Measurements from ENCODE around the gene PIP.
"Not testable (repeated sequence)": the region's sequence is repeated elsewhere in the genome, so short reads cannot be mapped to it uniquely, and the experiment has no call there.

The PIP gene

DNA sequence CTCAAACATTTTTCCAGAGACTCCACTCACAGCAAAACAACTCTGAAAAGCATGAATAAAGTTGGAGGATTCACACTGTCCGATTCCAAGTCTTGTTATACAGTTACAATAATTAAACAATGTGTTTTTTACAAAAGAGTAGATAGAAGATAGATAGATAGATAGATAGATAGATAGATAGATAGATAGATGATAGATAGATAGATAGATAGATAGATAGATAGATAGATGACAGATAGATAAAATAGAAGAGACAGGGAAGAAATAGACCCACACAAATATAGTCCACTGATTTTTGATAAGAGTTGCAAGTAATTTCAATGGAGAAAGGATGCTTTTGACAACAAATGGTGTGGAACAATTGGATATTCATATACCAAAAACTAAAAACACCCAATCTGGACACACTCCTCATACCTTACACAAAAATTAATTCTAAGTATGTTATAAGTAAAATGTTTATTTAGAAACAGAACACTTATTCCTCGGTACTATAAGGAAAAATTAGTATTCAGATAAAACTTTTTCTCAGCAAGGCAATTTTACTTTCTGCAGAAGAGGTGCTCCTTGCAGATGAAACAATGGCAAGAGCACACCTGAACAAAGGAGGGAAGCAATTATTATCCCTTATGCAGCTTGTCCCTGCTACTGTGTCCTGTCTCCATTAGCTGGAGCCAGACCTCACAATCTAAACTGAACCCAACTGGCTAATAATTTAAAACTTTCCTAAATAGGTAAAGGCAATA lies 45.7 kb downstream of the PIP start:
- no peak for DNase-seq (ENCODE audit: low spot score)

DNA sequence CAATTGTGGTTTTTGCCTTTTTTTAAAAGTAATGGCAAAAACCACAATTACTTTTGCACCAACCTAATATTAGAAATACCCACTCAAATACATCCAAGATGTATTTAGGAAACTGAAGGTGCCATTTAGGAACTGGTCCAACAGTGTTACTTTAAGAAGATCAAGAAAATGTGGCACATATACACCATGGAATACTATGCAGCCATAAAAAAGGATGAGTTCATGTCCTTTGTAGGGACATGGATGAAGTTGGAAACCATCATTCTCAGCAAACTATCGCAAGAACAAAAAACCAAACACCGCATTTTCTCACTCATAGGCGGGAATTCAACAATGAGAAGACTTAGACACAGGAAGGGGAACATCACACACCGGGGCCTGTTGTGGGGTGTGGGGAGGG lies 48.9 kb downstream of the PIP start:
- not testable (repeated sequence) for DNase-seq (ENCODE audit: low spot score)

DNA sequence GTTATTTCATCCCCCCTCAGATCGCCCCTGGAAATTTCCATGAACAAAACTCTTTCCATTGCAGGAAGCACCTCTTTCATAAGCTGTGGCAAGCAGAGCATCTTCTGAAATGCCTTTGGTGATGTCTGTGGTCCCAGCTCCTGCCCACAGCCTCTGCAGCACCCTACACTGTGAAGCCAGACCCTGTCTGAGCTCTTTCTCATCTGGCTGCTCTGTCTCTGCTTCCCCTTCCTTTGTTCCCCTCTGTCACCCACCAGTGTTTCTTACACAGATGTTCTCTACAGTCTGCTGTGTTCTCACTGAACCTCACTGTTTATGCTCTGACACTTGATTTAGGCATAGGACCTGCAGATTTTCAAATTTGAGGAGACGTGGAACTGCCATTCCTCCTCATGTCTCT lies 49.5 kb downstream of the PIP start:
- DNase-seq (ENCODE audit: low spot score) = peak; percentile 55

DNA sequence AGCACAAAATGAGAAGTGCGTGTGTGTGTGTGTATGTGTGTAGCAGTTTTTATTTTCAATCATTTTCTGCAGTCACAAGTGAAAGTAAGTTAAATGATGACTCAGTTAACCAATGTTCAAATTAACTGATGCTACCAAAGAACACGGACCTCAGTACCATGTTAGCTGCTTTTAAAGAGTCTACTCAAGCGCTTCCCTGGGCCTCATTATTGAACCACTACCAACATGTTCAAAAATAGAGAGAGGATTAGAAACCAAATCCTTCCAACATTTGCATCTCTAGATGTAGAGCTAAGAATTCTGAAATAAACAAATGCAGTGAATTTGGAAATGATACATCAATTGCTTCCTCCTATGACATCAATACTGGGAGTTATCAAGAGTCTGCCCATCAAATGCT lies 51.1 kb downstream of the PIP start, which contains the start of gene TAS2R39:
TSS of gene TAS2R39 (plus strand) at position 396 of the 400 bp plus-strand sequence. CDS start at position 396, 0 bp downstream.
- peak; percentile 11 for DNase-seq (ENCODE audit: low spot score)

DNA sequence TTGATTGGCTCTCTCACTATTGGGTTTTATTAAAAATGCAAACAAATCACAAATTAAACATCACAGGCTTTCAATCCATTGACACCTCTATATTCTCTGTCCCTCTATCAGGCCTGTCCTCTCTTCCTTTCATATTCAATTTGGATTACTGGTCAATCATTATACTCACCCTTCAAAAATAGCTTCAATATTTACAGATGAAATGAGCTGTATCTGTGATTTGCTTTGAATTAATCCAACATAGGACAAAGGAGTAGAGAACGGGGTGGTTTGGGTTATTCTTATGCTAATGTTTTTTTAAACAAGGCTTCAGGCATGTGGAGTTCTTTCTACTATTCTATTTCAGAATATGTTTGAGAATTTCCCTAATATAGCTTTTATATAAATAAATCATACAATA lies 53.7 kb downstream of the PIP start:
- DNase-seq (ENCODE audit: low spot score) = no peak

DNA sequence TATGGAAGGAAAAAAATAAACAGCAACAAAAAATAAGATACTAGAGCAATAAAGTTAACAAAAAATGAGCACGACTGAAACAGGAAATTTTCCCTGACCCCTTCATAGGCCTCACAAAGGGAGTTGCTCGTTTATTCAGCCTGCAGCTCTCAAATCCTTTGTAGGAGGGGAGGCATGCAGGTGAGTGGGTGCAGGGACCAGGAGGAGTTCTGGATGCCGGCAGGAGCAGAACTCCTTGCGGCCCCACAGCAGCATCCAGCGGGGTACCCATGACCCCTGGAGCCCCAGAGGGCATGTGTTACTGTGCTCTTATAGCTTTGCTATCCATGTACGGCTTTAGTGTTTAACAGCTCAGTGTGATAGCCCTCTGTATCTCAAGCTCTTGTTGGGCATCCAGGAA lies 57.1 kb downstream of the PIP start:
- no peak for DNase-seq (ENCODE audit: low spot score)

All from germinal center (tissue), 1 donor.